ENCODE data around the gene HMGB3. TPM values are rescaled to one million over a fixed set of nuclear protein-coding genes. Genes with fewer than 3 reads are reported as not detected.

HMGB3 gene
- polyA plus RNA-seq, 1 of the 3 experiments (the other 2 are of a cell fraction): 11.3 TPM

DNA sequence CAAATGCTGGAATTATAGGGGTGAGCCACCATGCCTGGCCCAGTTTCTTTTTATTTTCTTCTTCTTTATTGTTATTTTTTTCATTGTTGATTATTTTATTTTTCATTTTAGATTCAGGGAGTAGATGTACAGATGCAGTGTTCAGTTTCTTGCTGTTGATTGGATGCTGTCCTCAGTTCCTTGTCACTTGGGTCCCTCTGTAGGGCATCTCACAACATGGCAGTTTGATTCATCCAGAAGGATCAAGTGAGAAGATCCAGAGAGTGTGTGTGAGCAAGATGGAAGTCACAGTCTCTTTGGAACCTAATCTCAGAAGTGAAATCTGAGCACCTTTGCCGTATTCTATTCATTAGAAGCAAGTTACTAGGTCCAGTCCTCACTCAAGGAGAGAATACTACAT is 20.9 kb downstream of the HMGB3 start (continued):
- TF ChIP-seq CHD2 (IDR thresholded peaks at IDR 0.05; ENCODE audit: low read length, partially characterized antibody): no peak

DNA sequence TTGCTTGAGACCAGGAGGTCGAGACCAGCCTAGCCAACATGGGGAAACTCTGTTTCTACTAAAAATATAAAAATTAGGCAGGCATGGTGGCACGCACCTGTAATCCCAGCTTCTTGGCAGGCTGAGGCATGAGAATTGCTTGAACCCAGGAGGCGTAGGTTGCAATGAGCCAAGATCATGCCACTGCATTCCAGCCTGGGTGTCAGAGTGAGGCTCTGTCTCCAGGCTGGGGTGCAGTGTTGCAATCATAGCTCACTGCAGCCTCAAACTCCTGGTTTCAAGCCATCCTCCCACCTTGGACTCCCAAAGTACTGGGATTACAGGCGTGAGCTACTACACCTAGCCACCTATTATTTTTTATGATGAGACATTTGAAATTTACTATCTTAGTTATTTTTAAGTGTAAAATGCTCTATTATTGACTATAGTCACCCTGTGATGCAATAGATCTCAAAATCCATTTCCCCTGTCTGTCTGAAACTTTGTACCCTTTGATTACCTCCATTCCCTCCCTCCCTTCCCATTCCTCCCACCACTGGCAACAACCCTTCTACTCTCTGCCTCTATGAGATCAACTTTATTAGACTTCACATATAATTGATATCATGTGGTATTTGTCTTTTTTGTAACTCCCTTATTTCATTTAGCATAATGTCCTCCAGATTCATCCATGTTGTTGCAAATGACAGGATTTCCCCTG is 23.4 kb downstream of the HMGB3 start:
- no peak for DNase-seq
- Histone ChIP-seq H3K9me3 (no peaks in the 10 kb centered on the region), H3K27ac (ENCODE audit: low read depth in 2 of 2, low read length in 1 of 2) (no peak overlapping the region), H3K4me2 (no peak overlapping the region), H2AFZ (ENCODE audit: low read depth) (no peak overlapping the region), H3K9ac (no peak overlapping the region), H4K20me1 (ENCODE audit: insufficient read depth) (no peaks in the 10 kb centered on the region), H3K9me2 (no peaks in the 10 kb centered on the region), H3K36me3 (replicated peaks in 1 of 2; ENCODE audit: control insufficient read depth in 1 of 2, insufficient read depth in 2 of 2, low read length in 1 of 2) (no peaks in the 10 kb centered on the region), H3K4me3 (ENCODE audit: low read depth in 2 of 2, low read length in 1 of 2) (no peak overlapping the region), H3K4me1 (ENCODE audit: control insufficient read depth in 1 of 2, insufficient read depth in 2 of 2, low read depth in 1 of 2, low read length in 1 of 2) (no peaks in the 10 kb centered on the region), H3F3A (replicated peaks; ENCODE audit: insufficient read depth) (no peaks in the 10 kb centered on the region), H3K79me2 (ENCODE audit: insufficient read depth) (no peaks in the 10 kb centered on the region), H3K27me3 (ENCODE audit: insufficient read depth) (no peaks in the 10 kb centered on the region)
- WGBS (ENCODE audit: low lambda C conversion rate): 31% methylated on average over 4 of the region's 4 CpGs
- CTCF ChIA-PET: no interaction called here
- POLR2A ChIA-PET: no interaction called here
- TF ChIP-seq, protein P1, sequence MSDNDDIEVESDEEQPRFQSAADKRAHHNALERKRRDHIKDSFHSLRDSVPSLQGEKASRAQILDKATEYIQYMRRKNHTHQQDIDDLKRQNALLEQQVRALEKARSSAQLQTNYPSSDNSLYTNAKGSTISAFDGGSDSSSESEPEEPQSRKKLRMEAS (IDR thresholded peaks at IDR 0.05; ENCODE audit: low read depth): no peak
- TF ChIP-seq EP300 (IDR thresholded peaks at IDR 0.05; ENCODE audit: borderline replicate concordance in 1 of 2, low read depth in 1 of 2, low read length in 1 of 2) (no peak), NRF1 (IDR thresholded peaks at IDR 0.05; ENCODE audit: low read depth, low read length) (no peak), TAF1 (IDR thresholded peaks at IDR 0.05; ENCODE audit: borderline replicate concordance, low read depth, low read length) (no peak)
- TF ChIP-seq, protein P2, sequence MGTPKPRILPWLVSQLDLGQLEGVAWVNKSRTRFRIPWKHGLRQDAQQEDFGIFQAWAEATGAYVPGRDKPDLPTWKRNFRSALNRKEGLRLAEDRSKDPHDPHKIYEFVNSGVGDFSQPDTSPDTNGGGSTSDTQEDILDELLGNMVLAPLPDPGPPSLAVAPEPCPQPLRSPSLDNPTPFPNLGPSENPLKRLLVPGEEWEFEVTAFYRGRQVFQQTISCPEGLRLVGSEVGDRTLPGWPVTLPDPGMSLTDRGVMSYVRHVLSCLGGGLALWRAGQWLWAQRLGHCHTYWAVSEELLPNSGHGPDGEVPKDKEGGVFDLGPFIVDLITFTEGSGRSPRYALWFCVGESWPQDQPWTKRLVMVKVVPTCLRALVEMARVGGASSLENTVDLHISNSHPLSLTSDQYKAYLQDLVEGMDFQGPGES (IDR thresholded peaks at IDR 0.05; ENCODE audit: low read depth, low read length): no peak
- TF ChIP-seq, protein P3, sequence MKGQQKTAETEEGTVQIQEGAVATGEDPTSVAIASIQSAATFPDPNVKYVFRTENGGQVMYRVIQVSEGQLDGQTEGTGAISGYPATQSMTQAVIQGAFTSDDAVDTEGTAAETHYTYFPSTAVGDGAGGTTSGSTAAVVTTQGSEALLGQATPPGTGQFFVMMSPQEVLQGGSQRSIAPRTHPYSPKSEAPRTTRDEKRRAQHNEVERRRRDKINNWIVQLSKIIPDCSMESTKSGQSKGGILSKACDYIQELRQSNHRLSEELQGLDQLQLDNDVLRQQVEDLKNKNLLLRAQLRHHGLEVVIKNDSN (IDR thresholded peaks at IDR 0.05; ENCODE audit: borderline replicate concordance, low read depth): no peak

DNA sequence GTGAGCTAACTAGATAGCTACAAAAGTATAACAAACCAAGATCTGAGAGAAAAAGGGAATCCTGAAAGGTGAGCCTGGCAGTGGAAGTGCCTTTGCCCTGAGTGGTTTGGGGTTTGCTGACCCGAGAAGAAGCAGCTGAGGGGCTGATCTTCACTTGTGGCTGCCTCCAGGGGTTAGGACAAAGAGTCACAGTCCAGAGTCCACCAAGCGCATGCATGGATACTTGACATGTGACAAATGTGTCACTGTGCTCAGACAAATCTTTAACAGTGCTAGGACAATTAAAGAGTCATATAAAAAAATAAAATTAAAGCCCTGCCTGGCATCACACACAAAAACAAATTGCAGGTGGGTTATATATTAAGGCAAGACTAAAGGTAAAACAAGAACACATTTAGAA is 26.4 kb downstream of the HMGB3 start:
- no peaks in the 10 kb centered on the region for H3K9me3 ChIP-seq

More for the DNA sequence above, 26.4 kb downstream of the HMGB3 start:
- no peaks in the 10 kb centered on the region for H3K4me1 ChIP-seq (ENCODE audit: control insufficient read depth in 1 of 2, insufficient read depth in 2 of 2, low read depth in 1 of 2, low read length in 1 of 2)
- 15% methylated on average over 2 of the region's 2 CpGs for WGBS (ENCODE audit: low lambda C conversion rate)
- H3K9ac ChIP-seq: no peak overlapping the region
- no peak overlapping the region for H3K4me2 ChIP-seq
- H3F3A ChIP-seq (replicated peaks; ENCODE audit: insufficient read depth): no peaks in the 10 kb centered on the region
- POLR2A ChIA-PET: no interaction called here
- no peaks in the 10 kb centered on the region for H3K79me2 ChIP-seq (ENCODE audit: insufficient read depth)
- H3K36me3 ChIP-seq (replicated peaks in 1 of 2; ENCODE audit: control insufficient read depth in 1 of 2, insufficient read depth in 2 of 2, low read length in 1 of 2): no peaks in the 10 kb centered on the region
- CTCF ChIA-PET: interaction anchor here (1.4 kb wide), 1 partner anchor 237 kb away, joined by 5 read pairs; no protein-coding TSS in a partner anchor
- H3K9me2 ChIP-seq: no peaks in the 10 kb centered on the region
- no peak overlapping the region for H2AFZ ChIP-seq (ENCODE audit: low read depth)
- no peak overlapping the region for H3K27ac ChIP-seq (ENCODE audit: low read depth in 2 of 2, low read length in 1 of 2)
- TF ChIP-seq SIN3A (IDR thresholded peaks at IDR 0.05; ENCODE audit: borderline replicate concordance, low read depth, low read length) (no peak), CHD2 (IDR thresholded peaks at IDR 0.05; ENCODE audit: low read length, partially characterized antibody) (no peak), JUND (IDR thresholded peaks at IDR 0.05) (no peak), RAD21 (IDR thresholded peaks at IDR 0.05; ENCODE audit: low read length) (no peak), FOXJ3 (CRISPR knock-in tag; IDR thresholded peaks at IDR 0.05) (no peak)
- TF ChIP-seq, protein P4, sequence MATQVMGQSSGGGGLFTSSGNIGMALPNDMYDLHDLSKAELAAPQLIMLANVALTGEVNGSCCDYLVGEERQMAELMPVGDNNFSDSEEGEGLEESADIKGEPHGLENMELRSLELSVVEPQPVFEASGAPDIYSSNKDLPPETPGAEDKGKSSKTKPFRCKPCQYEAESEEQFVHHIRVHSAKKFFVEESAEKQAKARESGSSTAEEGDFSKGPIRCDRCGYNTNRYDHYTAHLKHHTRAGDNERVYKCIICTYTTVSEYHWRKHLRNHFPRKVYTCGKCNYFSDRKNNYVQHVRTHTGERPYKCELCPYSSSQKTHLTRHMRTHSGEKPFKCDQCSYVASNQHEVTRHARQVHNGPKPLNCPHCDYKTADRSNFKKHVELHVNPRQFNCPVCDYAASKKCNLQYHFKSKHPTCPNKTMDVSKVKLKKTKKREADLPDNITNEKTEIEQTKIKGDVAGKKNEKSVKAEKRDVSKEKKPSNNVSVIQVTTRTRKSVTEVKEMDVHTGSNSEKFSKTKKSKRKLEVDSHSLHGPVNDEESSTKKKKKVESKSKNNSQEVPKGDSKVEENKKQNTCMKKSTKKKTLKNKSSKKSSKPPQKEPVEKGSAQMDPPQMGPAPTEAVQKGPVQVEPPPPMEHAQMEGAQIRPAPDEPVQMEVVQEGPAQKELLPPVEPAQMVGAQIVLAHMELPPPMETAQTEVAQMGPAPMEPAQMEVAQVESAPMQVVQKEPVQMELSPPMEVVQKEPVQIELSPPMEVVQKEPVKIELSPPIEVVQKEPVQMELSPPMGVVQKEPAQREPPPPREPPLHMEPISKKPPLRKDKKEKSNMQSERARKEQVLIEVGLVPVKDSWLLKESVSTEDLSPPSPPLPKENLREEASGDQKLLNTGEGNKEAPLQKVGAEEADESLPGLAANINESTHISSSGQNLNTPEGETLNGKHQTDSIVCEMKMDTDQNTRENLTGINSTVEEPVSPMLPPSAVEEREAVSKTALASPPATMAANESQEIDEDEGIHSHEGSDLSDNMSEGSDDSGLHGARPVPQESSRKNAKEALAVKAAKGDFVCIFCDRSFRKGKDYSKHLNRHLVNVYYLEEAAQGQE (IDR thresholded peaks at IDR 0.05; ENCODE audit: low read depth, low read length): no peak
- H4K20me1 ChIP-seq (ENCODE audit: insufficient read depth): no peaks in the 10 kb centered on the region
- H3K27me3 ChIP-seq (ENCODE audit: insufficient read depth): no peaks in the 10 kb centered on the region
- H3K4me3 ChIP-seq (ENCODE audit: low read depth in 2 of 2, low read length in 1 of 2): no peak overlapping the region
- no peak for DNase-seq

Measured in SK-N-SH (cell line).